Hematopoietic multipotent progenitor cell treated with erythropoietin and hydrocortisone succinate and interleukin-3 and kit ligand, for 4 days (in vitro differentiated cells): ENCODE results near the gene GPR78.

Source experiments
- DNase-seq: peaks from one replicate; pipeline ENCODE4 v3.0.0-alpha.2; 2015

Gene GPR78

GRCh38 chr4:8580321-8581093 is at the start of gene GPR78:
GPR78 (plus strand) TSS chr4:8580392; CDS start chr4:8580983, 591 bp downstream.
- DNase-seq = peak; percentile 81

GRCh38 chr4:8532245-8532781 is 47.9 kb upstream of the GPR78 start:
- no peak for DNase-seq

GRCh38 chr4:8533274-8533865 is 46.8 kb upstream of the GPR78 start:
- DNase-seq = no peak

GRCh38 chr4:8534129-8534528 is 46.1 kb upstream of the GPR78 start:
- DNase-seq = no peak

GRCh38 chr4:8534611-8535010 is 45.6 kb upstream of the GPR78 start:
- no peak for DNase-seq

GRCh38 chr4:8536467-8536866 is 43.7 kb upstream of the GPR78 start:
- DNase-seq = no peak

- DNase-seq = no peak
Observed at GRCh38 chr4:8537041-8537461, 43.1 kb upstream of the GPR78 start.

GRCh38 chr4:8538076-8538702 is 42.0 kb upstream of the GPR78 start:
- DNase-seq = no peak

- no peak for DNase-seq
Observed at GRCh38 chr4:8538703-8539567, 41.3 kb upstream of the GPR78 start.

- DNase-seq = no peak
Observed at GRCh38 chr4:8539661-8540060, 40.5 kb upstream of the GPR78 start.

GRCh38 chr4:8540072-8540471 is 40.1 kb upstream of the GPR78 start:
- DNase-seq = no peak

GRCh38 chr4:8540586-8540985 is 39.6 kb upstream of the GPR78 start:
- no peak for DNase-seq

- DNase-seq = no peak
Observed at GRCh38 chr4:8540991-8541390, 39.2 kb upstream of the GPR78 start.

- no peak for DNase-seq
Observed at GRCh38 chr4:8541981-8542715, 38.0 kb upstream of the GPR78 start.

GRCh38 chr4:8542776-8543525 is 37.2 kb upstream of the GPR78 start:
- no peak for DNase-seq

GRCh38 chr4:8543623-8544022 is 36.6 kb upstream of the GPR78 start:
- DNase-seq = no peak

- DNase-seq = no peak
Observed at GRCh38 chr4:8544282-8544681, 35.9 kb upstream of the GPR78 start.

- DNase-seq = no peak
Observed at GRCh38 chr4:8544741-8545438, 35.3 kb upstream of the GPR78 start.

- no peak for DNase-seq
Observed at GRCh38 chr4:8545439-8545765, 34.8 kb upstream of the GPR78 start.

GRCh38 chr4:8546766-8547107 is 33.5 kb upstream of the GPR78 start:
- DNase-seq = no peak
